ENCODE measurements around the gene ATP1A3. TPM values are rescaled to one million over a fixed set of nuclear protein-coding genes. Genes with fewer than 3 reads are reported as not detected.
A peak's percentile ranks its signal among the peaks of the same experiment; 100 is the strongest.

ATP1A3 gene
- total and polyA plus RNA-seq, 12 donors: 0.11 to 35.0 (median 5.7) TPM; not detected in 1

- Histone ChIP-seq H3K27me3 (no peaks in the 10 kb centered on the region), H3K9me3 (replicated peaks in 1 of 3) (no peaks in the 10 kb centered on the region), H3K27ac (no peak overlapping the region), H3K4me3 (no peak overlapping the region), H3K36me3 (replicated peaks in 1 of 2) (peaks cover 0 to 3% of the 10 kb centered on the region in 2 donors), H3K4me1 (replicated peaks in 1 of 2) (no peaks in the 10 kb centered on the region)
- peak; percentile 84 to 98 (median 89) for TF ChIP-seq CTCF (IDR thresholded peaks at IDR 0.05)
- no peak for TF ChIP-seq POLR2A (IDR thresholded peaks at IDR 0.05)
- intact Hi-C loops (cut with DNase I): loop anchor here in 1 of 2 donors (10.0 kb wide), 1 partner anchor 77 kb away; the partner anchor contains the start of gene CD79A
- peak; percentile 68 to 87 (median 72) for DNase-seq
- WGBS, 4 donors: 1 to 5% (median 4%) methylated on average over 8 to 12 of the region's 12 CpGs
Observed at GRCh38 chr19:41951686-41952172, 42.3 kb downstream of the ATP1A3 start.

GRCh38 chr19:41947091-41947490 lies 46.9 kb downstream of the ATP1A3 start:
- no peak for DNase-seq

GRCh38 chr19:41945135-41945766 lies 48.8 kb downstream of the ATP1A3 start:
- Histone ChIP-seq H3K4me3 (no peak overlapping the region), H3K36me3 (replicated peaks in 1 of 2) (no peaks in the 10 kb centered on the region), H3K27me3 (peaks cover 16% of the 10 kb centered on the region), H3K9me3 (replicated peaks in 1 of 3) (no peaks in the 10 kb centered on the region), H3K4me1 (replicated peaks in 1 of 2) (peaks cover 6 to 8% of the 10 kb centered on the region in 2 donors), H3K27ac (no peak overlapping the region)
- 65 to 89% (median 82%) methylated on average over 5 to 8 of the region's 8 CpGs for WGBS, 4 donors
- intact Hi-C loops (cut with DNase I): loop anchor here in 1 of 2 donors (5.0 kb wide), 1 partner anchor 68 kb away; the partner anchor contains the start of gene CD79A
- TF ChIP-seq CTCF (IDR thresholded peaks at IDR 0.05) (no peak), POLR2A (IDR thresholded peaks at IDR 0.05) (no peak)
- DNase-seq: peak in 4 of 7 donors; percentile 27 to 59 (median 32)

More at GRCh38 chr19:41947091-41947490, 46.9 kb downstream of the ATP1A3 start:
- Histone ChIP-seq H3K4me1 (replicated peaks in 1 of 2) (no peaks in the 10 kb centered on the region), H3K4me3 (no peak overlapping the region), H3K36me3 (replicated peaks in 1 of 2) (no peaks in the 10 kb centered on the region), H3K9me3 (replicated peaks in 1 of 3) (no peaks in the 10 kb centered on the region), H3K27ac (no peak overlapping the region), H3K27me3 (no peaks in the 10 kb centered on the region)
- WGBS, 4 donors: 78 to 90% (median 88%) methylated on average over 3 of the region's 3 CpGs
- intact Hi-C loops (cut with DNase I): loop anchor here in 1 of 2 donors (5.0 kb wide), 1 partner anchor 70 kb away; the partner anchor contains the start of gene CD79A
- no peak for TF ChIP-seq CTCF (IDR thresholded peaks at IDR 0.05)
- TF ChIP-seq POLR2A (IDR thresholded peaks at IDR 0.05): no peak

- intact Hi-C loops (cut with DNase I): no loop called here
- Histone ChIP-seq H3K4me3 (no peak overlapping the region), H3K27ac (no peak overlapping the region), H3K36me3 (replicated peaks in 1 of 2) (no peaks in the 10 kb centered on the region), H3K4me1 (replicated peaks in 1 of 2) (peaks cover 10 to 11% of the 10 kb centered on the region in 2 donors), H3K9me3 (replicated peaks in 1 of 3) (no peaks in the 10 kb centered on the region), H3K27me3 (peaks cover 23% of the 10 kb centered on the region)
- WGBS, 4 donors: 62 to 80% (median 76%) methylated on average over 2 of the region's 2 CpGs
- TF ChIP-seq CTCF (IDR thresholded peaks at IDR 0.05) (no peak), POLR2A (IDR thresholded peaks at IDR 0.05) (no peak)
- DNase-seq: no peak
Observed at GRCh38 chr19:41944336-41944735, 49.7 kb downstream of the ATP1A3 start.

Data from adrenal gland (tissue), 12 donors.